Loucy (cell line): ENCODE measurements around the gene RPUSD3.
A peak's percentile ranks its signal among the peaks of the same experiment; 100 is the strongest.

ENCODE experiments used
- H2AFZ ChIP-seq: fragments of 200-600 bp; sonication (generic); 2 replicates; pipeline ENCODE4 v1.6.0; 2016; ENCODE audit warnings: antibody characterized with exemption, mild to moderate bottlenecking, low read length, moderate library complexity
- H3F3A ChIP-seq: fragments of 200-600 bp; 2 replicates; pipeline ENCODE4 v1.6.0; 2016; ENCODE audit warnings: antibody characterized with exemption, low read depth, mild to moderate bottlenecking
- H3K27me3 ChIP-seq: fragments of 200-600 bp; sonication (generic); 2 replicates; pipeline ENCODE4 v1.6.1; 2014; ENCODE audit warnings: low read length, mild to moderate bottlenecking; ENCODE audit not compliant: insufficient read depth, poor library complexity, severe bottlenecking
- H3K36me3 ChIP-seq: fragments of 200-600 bp; sonication (generic); 2 replicates; pipeline ENCODE4 v1.6.1; 2016; ENCODE audit warnings: low read length; ENCODE audit not compliant: insufficient read depth
- H3K4me1 ChIP-seq: fragments of 200-600 bp; sonication (generic); 2 replicates; pipeline ENCODE4 v1.5.1; 2014; ENCODE audit warnings: low read length, mild to moderate bottlenecking; ENCODE audit not compliant: insufficient read depth, poor library complexity, severe bottlenecking
- H3K4me2 ChIP-seq: fragments of 200-600 bp; sonication (generic); 2 replicates; pipeline ENCODE4 v1.6.0; 2014; ENCODE audit warnings: antibody characterized with exemption, low read length, low read depth, mild to moderate bottlenecking; ENCODE audit not compliant: poor library complexity, severe bottlenecking
- H3K4me3 ChIP-seq: fragments of 200-600 bp; sonication (generic); 2 replicates; pipeline ENCODE4 v1.5.1; 2014; ENCODE audit warnings: low read length, mild to moderate bottlenecking, mixed read lengths; ENCODE audit not compliant: poor library complexity, severe bottlenecking
- H3K79me2 ChIP-seq: fragments of 200-600 bp; sonication (generic); 2 replicates; pipeline ENCODE4 v1.6.1; 2014; ENCODE audit warnings: low read length; ENCODE audit not compliant: insufficient read depth
- H3K9ac ChIP-seq: fragments of 200-600 bp; sonication (generic); 2 replicates; pipeline ENCODE4 v1.6.0; 2014; ENCODE audit warnings: mild to moderate bottlenecking, low read depth, low read length, moderate library complexity; ENCODE audit not compliant: poor library complexity, severe bottlenecking
- H3K9me2 ChIP-seq: fragments of 200-600 bp; sonication (generic); replicated peaks from 2 replicates; pipeline ENCODE4 v1.6.1; 2016; ENCODE audit warnings: low read depth, low read length, mixed read lengths
- H3K9me3 ChIP-seq: fragments of 200-600 bp; sonication (generic); 2 replicates; pipeline ENCODE4 v1.6.1; 2014; ENCODE audit warnings: mild to moderate bottlenecking, antibody characterized with exemption, low read length, low read depth; ENCODE audit not compliant: insufficient read depth
- H4K20me1 ChIP-seq: fragments of 200-600 bp; sonication (generic); 2 replicates; pipeline ENCODE4 v1.6.0; 2014; ENCODE audit warnings: antibody characterized with exemption, low read length, mild to moderate bottlenecking; ENCODE audit not compliant: insufficient read depth, poor library complexity, severe bottlenecking
- EZH2phosphoT487 ChIP-seq: fragments of 200-600 bp; IDR thresholded peaks from 2 replicates; pipeline ENCODE4 v1.6.1; 2018; ENCODE audit warnings: antibody characterized with exemption, mild to moderate bottlenecking, moderate library complexity, borderline replicate concordance
- TF ChIP-seq, protein P1 (sequence below): fragments of 200-600 bp; sonication (generic); conservative IDR thresholded peaks from 2 replicates; pipeline ENCODE4 v1.5.1; 2014; ENCODE audit warnings: mild to moderate bottlenecking, antibody characterized with exemption, low read length

RPUSD3 gene

DNA sequence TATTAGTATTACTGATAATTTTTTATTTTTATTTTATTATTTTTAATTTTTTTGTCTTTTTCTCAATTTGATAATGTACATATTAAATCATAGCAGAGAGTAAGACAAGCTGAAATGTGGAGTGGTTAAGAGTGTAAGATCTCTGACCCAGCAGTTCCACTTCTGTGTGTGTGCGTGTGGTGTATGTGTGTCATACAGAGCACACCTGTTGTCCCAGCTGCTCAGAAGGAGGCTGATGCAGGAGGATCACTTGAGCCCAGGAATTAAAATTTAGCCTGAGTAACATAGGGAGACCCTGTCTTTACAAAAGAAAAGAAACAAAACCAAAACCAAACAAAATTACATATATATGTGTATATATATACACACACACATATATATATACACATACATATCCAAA, 37.6 kb upstream of the RPUSD3 start:
- H4K20me1 ChIP-seq = no peaks in the 10 kb centered on the region
- no peaks in the 10 kb centered on the region for H3F3A ChIP-seq
- no peak overlapping the region for H3K4me2 ChIP-seq
- H2AFZ ChIP-seq = no peak overlapping the region
- H3K79me2 ChIP-seq = no peaks in the 10 kb centered on the region
- no peaks in the 10 kb centered on the region for H3K9me3 ChIP-seq
- H3K36me3 ChIP-seq = no peaks in the 10 kb centered on the region
- TF ChIP-seq EZH2phosphoT487 = no peak
- TF ChIP-seq, protein P1, sequence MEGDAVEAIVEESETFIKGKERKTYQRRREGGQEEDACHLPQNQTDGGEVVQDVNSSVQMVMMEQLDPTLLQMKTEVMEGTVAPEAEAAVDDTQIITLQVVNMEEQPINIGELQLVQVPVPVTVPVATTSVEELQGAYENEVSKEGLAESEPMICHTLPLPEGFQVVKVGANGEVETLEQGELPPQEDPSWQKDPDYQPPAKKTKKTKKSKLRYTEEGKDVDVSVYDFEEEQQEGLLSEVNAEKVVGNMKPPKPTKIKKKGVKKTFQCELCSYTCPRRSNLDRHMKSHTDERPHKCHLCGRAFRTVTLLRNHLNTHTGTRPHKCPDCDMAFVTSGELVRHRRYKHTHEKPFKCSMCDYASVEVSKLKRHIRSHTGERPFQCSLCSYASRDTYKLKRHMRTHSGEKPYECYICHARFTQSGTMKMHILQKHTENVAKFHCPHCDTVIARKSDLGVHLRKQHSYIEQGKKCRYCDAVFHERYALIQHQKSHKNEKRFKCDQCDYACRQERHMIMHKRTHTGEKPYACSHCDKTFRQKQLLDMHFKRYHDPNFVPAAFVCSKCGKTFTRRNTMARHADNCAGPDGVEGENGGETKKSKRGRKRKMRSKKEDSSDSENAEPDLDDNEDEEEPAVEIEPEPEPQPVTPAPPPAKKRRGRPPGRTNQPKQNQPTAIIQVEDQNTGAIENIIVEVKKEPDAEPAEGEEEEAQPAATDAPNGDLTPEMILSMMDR = no peak
- no peak overlapping the region for H3K9ac ChIP-seq
- no peak overlapping the region for H3K4me3 ChIP-seq
- no peaks in the 10 kb centered on the region for H3K27me3 ChIP-seq
- H3K4me1 ChIP-seq = no peaks in the 10 kb centered on the region
- no peaks in the 10 kb centered on the region for H3K9me2 ChIP-seq

GRCh38 chr3:9879830-9880549, 36.2 kb upstream of the RPUSD3 start, which contains the start of gene CIDEC:
TSS of gene CIDEC (minus strand) at chr3:9880253. CDS start at chr3:9878486, 1,767 bp downstream.
- no peak within 1 kb of the TSS for H3K4me2 ChIP-seq
- H3K9me3 ChIP-seq = no peaks in the 10 kb centered on the region
- H3K9me2 ChIP-seq = no peaks in the 10 kb centered on the region
- no peaks in the 10 kb centered on the region for H3F3A ChIP-seq
- no peaks in the 10 kb centered on the region for H3K79me2 ChIP-seq
- peak within 1 kb of the TSS; percentile 56; the same call in 1 of the 2 replicates for H2AFZ ChIP-seq
- no peak within 1 kb of the TSS for H3K9ac ChIP-seq
- H3K36me3 ChIP-seq = no peaks in the 10 kb centered on the region
- TF ChIP-seq, protein P1 = no peak
- TF ChIP-seq EZH2phosphoT487 = no peak
- H4K20me1 ChIP-seq = no peaks in the 10 kb centered on the region
- no peaks in the 10 kb centered on the region for H3K4me1 ChIP-seq
- no peaks in the 10 kb centered on the region for H3K27me3 ChIP-seq
- no peak within 1 kb of the TSS for H3K4me3 ChIP-seq

- no peaks in the 10 kb centered on the region for H3K9me2 ChIP-seq
- H3K4me3 ChIP-seq = no peak overlapping the region
- TF ChIP-seq EZH2phosphoT487 = no peak
- TF ChIP-seq, protein P1 = no peak
- H3K27me3 ChIP-seq = no peaks in the 10 kb centered on the region
- H4K20me1 ChIP-seq = no peaks in the 10 kb centered on the region
- H3K4me2 ChIP-seq = no peak overlapping the region
- no peak overlapping the region for H3K9ac ChIP-seq
- H3K4me1 ChIP-seq = no peaks in the 10 kb centered on the region
- H2AFZ ChIP-seq = no peak overlapping the region
- H3F3A ChIP-seq = no peaks in the 10 kb centered on the region
- H3K36me3 ChIP-seq = no peaks in the 10 kb centered on the region
- no peaks in the 10 kb centered on the region for H3K9me3 ChIP-seq
- no peaks in the 10 kb centered on the region for H3K79me2 ChIP-seq
Measured at GRCh38 chr3:9878700-9879099, 34.9 kb upstream of the RPUSD3 start.
